HEK293 (cell line): Measurements from ENCODE around the gene TRIM33.

ENCODE experiments used
- CTCF ChIA-PET: fragments of 350-600 bp; formaldehyde crosslinking; extraction: SDS; loops from one replicate; lab custom pipeline; 2021; ENCODE audit warnings: antibody characterized with exemption; lab: Yijun Ruan, JAX
- POLR2A ChIA-PET: fragments of 300-600 bp; formaldehyde crosslinking; extraction: SDS; loops from one replicate; lab custom pipeline; 2020; ENCODE audit warnings: antibody characterized with exemption, inconsistent platforms; lab: Yijun Ruan, JAX
- H3K27ac ChIP-seq: fragments of 200-500 bp; sonication (Bioruptor generic); 2 replicates; pipeline ENCODE4 v1.5.1; 2014; ENCODE audit warnings: low read depth, low read length, control low read depth, inconsistent platforms; ENCODE audit errors: extremely low read depth
- H3K36me3 ChIP-seq, 2 experiments: fragments of 200-500 bp in 1 of 2; sonication (Bioruptor generic) in 1 of 2; 1 replicate in 1 of 2; 2 replicates in 1 of 2; pipeline ENCODE4 v1.5.1; 2014 to 2017; ENCODE audit warnings: inconsistent platforms in 2 of 2, low read length in 2 of 2; ENCODE audit not compliant: control insufficient read depth in 2 of 2, insufficient read depth in 1 of 2
- H3K4me1 ChIP-seq: fragments of 200-500 bp; sonication (Bioruptor generic); 2 replicates; pipeline ENCODE4 v1.5.1; 2014; ENCODE audit warnings: mild to moderate bottlenecking, low read length, inconsistent platforms; ENCODE audit not compliant: control insufficient read depth, insufficient read depth
- H3K4me3 ChIP-seq: 2 replicates; pipeline ENCODE4 v1.5.1; 2011; ENCODE audit warnings: low read depth, mild to moderate bottlenecking, control low read depth, low read length, moderate library complexity
- H3K9me3 ChIP-seq: fragments of 200-500 bp; sonication (Bioruptor generic); 2 replicates; pipeline ENCODE4 v1.5.1; 2014; ENCODE audit warnings: low read depth, low read length, inconsistent platforms; ENCODE audit not compliant: control insufficient read depth, insufficient read depth
- ELK4 ChIP-seq: IDR thresholded peaks from 2 replicates; pipeline ENCODE4 v1.6.1; 2011; ENCODE audit warnings: mild to moderate bottlenecking, low read depth, low read length, borderline replicate concordance
- FEZF1 ChIP-seq: fragments of 450-650 bp; formaldehyde crosslinking; IDR thresholded peaks from 2 replicates; pipeline ENCODE4 v1.5.1; 2016; ENCODE audit warnings: missing biosample characterization, missing genetic modification characterization
- GLIS1 ChIP-seq: fragments of 450-650 bp; formaldehyde crosslinking; IDR thresholded peaks from 2 replicates; pipeline ENCODE4 v1.5.1; 2016; ENCODE audit warnings: missing biosample characterization, missing genetic modification characterization
- HOXC10 ChIP-seq: sonication (generic); formaldehyde crosslinking; IDR thresholded peaks from 2 replicates; pipeline ENCODE4 v1.8.1; 2023; ENCODE audit warnings: mild to moderate bottlenecking, missing genetic modification reagents
- PRDM1 ChIP-seq: fragments of 450-650 bp; formaldehyde crosslinking; IDR thresholded peaks from 2 replicates; pipeline ENCODE4; 2016; ENCODE audit warnings: missing biosample characterization, missing genetic modification characterization
- ZBTB7A ChIP-seq: fragments of 450-650 bp; formaldehyde crosslinking; IDR thresholded peaks from 2 replicates; pipeline ENCODE4 v1.5.1; 2016; ENCODE audit warnings: low read depth, missing biosample characterization, missing genetic modification characterization
- ZFP37 ChIP-seq: fragments of 450-650 bp; formaldehyde crosslinking; IDR thresholded peaks from 2 replicates; pipeline ENCODE4 v1.5.1; 2016; ENCODE audit warnings: missing biosample characterization, missing genetic modification characterization
- ZNF138 ChIP-seq: fragments of 450-650 bp; formaldehyde crosslinking; IDR thresholded peaks from 2 replicates; pipeline ENCODE4 v1.5.1; 2016; ENCODE audit warnings: missing biosample characterization, missing genetic modification characterization, borderline replicate concordance
- ZNF174 ChIP-seq: fragments of 450-650 bp; formaldehyde crosslinking; IDR thresholded peaks from 2 replicates; pipeline ENCODE4 v1.5.0; 2017; ENCODE audit warnings: missing biosample characterization, mild to moderate bottlenecking, missing genetic modification characterization
- ZNF292 ChIP-seq: fragments of 450-650 bp; formaldehyde crosslinking; IDR thresholded peaks from 2 replicates; pipeline ENCODE4 v1.5.1; 2016; ENCODE audit warnings: low read depth, missing biosample characterization, missing genetic modification characterization, borderline replicate concordance
- ZNF302 ChIP-seq: fragments of 450-650 bp; formaldehyde crosslinking; IDR thresholded peaks from 2 replicates; pipeline ENCODE4 v1.5.1; 2016; ENCODE audit warnings: missing biosample characterization, missing genetic modification characterization, low read depth
- ZNF354C ChIP-seq: fragments of 450-650 bp; formaldehyde crosslinking; IDR thresholded peaks from 2 replicates; pipeline ENCODE4 v1.5.1; 2016; ENCODE audit warnings: missing biosample characterization, missing genetic modification characterization, low read depth, borderline replicate concordance
- ZNF366 ChIP-seq: fragments of 450-650 bp; formaldehyde crosslinking; conservative IDR thresholded peaks from 2 replicates; pipeline ENCODE4 v1.5.1; 2016; ENCODE audit warnings: missing biosample characterization, missing genetic modification characterization
- ZNF404 ChIP-seq: fragments of 450-650 bp; formaldehyde crosslinking; IDR thresholded peaks from 2 replicates; pipeline ENCODE4 v1.5.1; 2017; ENCODE audit warnings: missing biosample characterization, missing genetic modification characterization
- ZNF433 ChIP-seq: fragments of 450-650 bp; formaldehyde crosslinking; IDR thresholded peaks from 2 replicates; pipeline ENCODE4 v1.5.1; 2016; ENCODE audit warnings: missing biosample characterization, missing genetic modification characterization, low read depth
- ZNF596 ChIP-seq: fragments of 450-650 bp; IDR thresholded peaks from 2 replicates; pipeline ENCODE4 v1.5.0; 2018; ENCODE audit warnings: missing biosample characterization, mild to moderate bottlenecking, missing genetic modification characterization, moderate library complexity
- ZNF677 ChIP-seq: fragments of 450-650 bp; IDR thresholded peaks from 2 replicates; pipeline ENCODE4 v1.5.0; 2018; ENCODE audit warnings: missing biosample characterization, mild to moderate bottlenecking, missing genetic modification characterization, moderate library complexity
- ZNF701 ChIP-seq: fragments of 450-650 bp; formaldehyde crosslinking; IDR thresholded peaks from 2 replicates; pipeline ENCODE4 v1.5.1; 2016; ENCODE audit warnings: missing biosample characterization, missing genetic modification characterization
- TF ChIP-seq, protein P1 (sequence below): fragments of 450-650 bp; formaldehyde crosslinking; IDR thresholded peaks from 2 replicates; pipeline ENCODE4 v1.5.1; 2016; ENCODE audit warnings: missing biosample characterization, missing genetic modification characterization
- TF ChIP-seq, protein P2 (sequence below): fragments of 450-650 bp; formaldehyde crosslinking; IDR thresholded peaks from 2 replicates; pipeline ENCODE4 v1.5.1; 2017; ENCODE audit warnings: missing biosample characterization, missing genetic modification characterization
- TF ChIP-seq, protein P3 (sequence below): fragments of 450-650 bp; formaldehyde crosslinking; IDR thresholded peaks from 2 replicates; pipeline ENCODE4 v1.5.1; 2016; ENCODE audit warnings: missing biosample characterization, missing genetic modification characterization

TRIM33 gene

DNA sequence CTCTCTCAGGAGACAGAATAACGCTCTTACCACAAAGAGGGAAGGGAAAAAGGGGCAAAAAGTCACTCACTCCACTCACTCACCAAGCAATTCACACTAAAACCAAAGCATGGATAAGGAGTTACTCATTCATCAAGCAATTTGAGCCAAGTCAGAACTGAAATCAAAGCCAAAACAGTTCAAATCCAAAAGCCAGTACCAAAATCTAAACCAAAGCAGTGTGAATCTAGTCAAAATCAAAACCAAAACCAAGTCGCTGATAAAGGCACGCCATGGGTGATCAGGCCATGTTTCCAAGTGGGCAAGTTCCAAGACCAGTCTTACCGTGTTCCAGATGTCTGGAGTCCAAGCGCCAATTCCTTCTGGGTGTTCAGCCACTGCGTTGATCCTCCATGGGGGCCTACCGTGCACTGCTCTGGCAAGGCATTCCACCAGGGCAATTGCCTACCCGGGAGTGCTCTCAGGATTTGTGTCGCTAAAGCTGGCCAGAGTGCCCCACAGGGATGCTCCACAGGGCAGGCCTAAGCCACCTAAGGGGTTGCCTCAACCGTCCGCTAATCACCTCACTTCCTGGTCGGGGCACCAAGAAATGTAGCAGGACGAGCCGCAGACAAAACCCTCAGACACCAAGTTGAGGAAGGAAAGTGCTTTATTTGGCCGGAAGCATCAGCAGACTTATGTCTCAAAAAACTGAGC lies 142.3 kb downstream of the TRIM33 start:
- POLR2A ChIA-PET = no interaction called here
- Histone ChIP-seq H3K4me1 (no peaks in the 10 kb centered on the region), H3K36me3 (no peaks in the 10 kb centered on the region), H3K4me3 (no peak overlapping the region), H3K27ac (no peak overlapping the region), H3K9me3 (no peaks in the 10 kb centered on the region)
- TF ChIP-seq ZNF174 = no peak
- TF ChIP-seq ZNF354C = no peak
- no peak for TF ChIP-seq ZNF302
- no peak for TF ChIP-seq ZBTB7A (tag by site-specific recombination)
- TF ChIP-seq ZFP37 (tag by site-specific recombination) = no peak
- TF ChIP-seq HOXC10 (CRISPR knock-in tag) = no peak
- no peak for TF ChIP-seq ZNF292 (tag by site-specific recombination)
- TF ChIP-seq ZNF701 (tag by site-specific recombination) = no peak
- TF ChIP-seq GLIS1 (tag by site-specific recombination) = no peak
- TF ChIP-seq ZNF138 (tag by site-specific recombination) = no peak
- no peak for TF ChIP-seq ZNF677 (tag by site-specific recombination)
- TF ChIP-seq FEZF1 = no peak
- TF ChIP-seq, protein P1, sequence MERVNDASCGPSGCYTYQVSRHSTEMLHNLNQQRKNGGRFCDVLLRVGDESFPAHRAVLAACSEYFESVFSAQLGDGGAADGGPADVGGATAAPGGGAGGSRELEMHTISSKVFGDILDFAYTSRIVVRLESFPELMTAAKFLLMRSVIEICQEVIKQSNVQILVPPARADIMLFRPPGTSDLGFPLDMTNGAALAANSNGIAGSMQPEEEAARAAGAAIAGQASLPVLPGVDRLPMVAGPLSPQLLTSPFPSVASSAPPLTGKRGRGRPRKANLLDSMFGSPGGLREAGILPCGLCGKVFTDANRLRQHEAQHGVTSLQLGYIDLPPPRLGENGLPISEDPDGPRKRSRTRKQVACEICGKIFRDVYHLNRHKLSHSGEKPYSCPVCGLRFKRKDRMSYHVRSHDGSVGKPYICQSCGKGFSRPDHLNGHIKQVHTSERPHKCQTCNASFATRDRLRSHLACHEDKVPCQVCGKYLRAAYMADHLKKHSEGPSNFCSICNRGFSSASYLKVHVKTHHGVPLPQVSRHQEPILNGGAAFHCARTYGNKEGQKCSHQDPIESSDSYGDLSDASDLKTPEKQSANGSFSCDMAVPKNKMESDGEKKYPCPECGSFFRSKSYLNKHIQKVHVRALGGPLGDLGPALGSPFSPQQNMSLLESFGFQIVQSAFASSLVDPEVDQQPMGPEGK (tag by site-specific recombination) = no peak
- TF ChIP-seq, protein P2, sequence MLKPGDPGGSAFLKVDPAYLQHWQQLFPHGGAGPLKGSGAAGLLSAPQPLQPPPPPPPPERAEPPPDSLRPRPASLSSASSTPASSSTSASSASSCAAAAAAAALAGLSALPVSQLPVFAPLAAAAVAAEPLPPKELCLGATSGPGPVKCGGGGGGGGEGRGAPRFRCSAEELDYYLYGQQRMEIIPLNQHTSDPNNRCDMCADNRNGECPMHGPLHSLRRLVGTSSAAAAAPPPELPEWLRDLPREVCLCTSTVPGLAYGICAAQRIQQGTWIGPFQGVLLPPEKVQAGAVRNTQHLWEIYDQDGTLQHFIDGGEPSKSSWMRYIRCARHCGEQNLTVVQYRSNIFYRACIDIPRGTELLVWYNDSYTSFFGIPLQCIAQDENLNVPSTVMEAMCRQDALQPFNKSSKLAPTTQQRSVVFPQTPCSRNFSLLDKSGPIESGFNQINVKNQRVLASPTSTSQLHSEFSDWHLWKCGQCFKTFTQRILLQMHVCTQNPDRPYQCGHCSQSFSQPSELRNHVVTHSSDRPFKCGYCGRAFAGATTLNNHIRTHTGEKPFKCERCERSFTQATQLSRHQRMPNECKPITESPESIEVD (tag by site-specific recombination) = no peak
- no peak for TF ChIP-seq ZNF404 (tag by site-specific recombination)
- no peak for TF ChIP-seq ZNF433 (tag by site-specific recombination)
- CTCF ChIA-PET = interaction anchor here (0.5 to 0.7 kb wide), 3 partner anchors 22 to 166 kb away, joined by 3 to 7 read pairs (median 3); no protein-coding TSS in a partner anchor

GRCh38 chr1:114367810-114368209 lies 143.2 kb downstream of the TRIM33 start:
- H3K36me3 ChIP-seq = no peaks in the 10 kb centered on the region
- ChIA-PET CTCF (interaction anchor here (0.7 kb wide), 1 partner anchor 167 kb away, joined by 7 read pairs; no protein-coding TSS in a partner anchor), POLR2A (no interaction called here)
- H3K9me3 ChIP-seq = no peaks in the 10 kb centered on the region
- no peaks in the 10 kb centered on the region for H3K4me1 ChIP-seq
- H3K27ac ChIP-seq = no peak overlapping the region
- H3K4me3 ChIP-seq = no peak overlapping the region
- TF ChIP-seq ELK4 (no peak), ZNF366 (0 out of 2 replicates have a peak, but pooled peaks have one; percentile 36), PRDM1 (tag by site-specific recombination) (peak; percentile 55), ZNF596 (tag by site-specific recombination) (peak; percentile 98)
- TF ChIP-seq, protein P3, sequence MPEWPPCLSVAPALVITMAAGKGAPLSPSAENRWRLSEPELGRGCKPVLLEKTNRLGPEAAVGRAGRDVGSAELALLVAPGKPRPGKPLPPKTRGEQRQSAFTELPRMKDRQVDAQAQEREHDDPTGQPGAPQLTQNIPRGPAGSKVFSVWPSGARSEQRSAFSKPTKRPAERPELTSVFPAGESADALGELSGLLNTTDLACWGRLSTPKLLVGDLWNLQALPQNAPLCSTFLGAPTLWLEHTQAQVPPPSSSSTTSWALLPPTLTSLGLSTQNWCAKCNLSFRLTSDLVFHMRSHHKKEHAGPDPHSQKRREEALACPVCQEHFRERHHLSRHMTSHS = no peak
